HL-60/S4 (cell line): ENCODE measurements around the gene VIPR2.

Experiments
- in situ Hi-C: fragments of 300-500 bp; cut with MboI; formaldehyde crosslinking; loops from 2 replicates; pipeline ENCODE4 v1.14.3; 2022; ENCODE audit warnings: low sequenced_read_pairs

The VIPR2 gene

DNA sequence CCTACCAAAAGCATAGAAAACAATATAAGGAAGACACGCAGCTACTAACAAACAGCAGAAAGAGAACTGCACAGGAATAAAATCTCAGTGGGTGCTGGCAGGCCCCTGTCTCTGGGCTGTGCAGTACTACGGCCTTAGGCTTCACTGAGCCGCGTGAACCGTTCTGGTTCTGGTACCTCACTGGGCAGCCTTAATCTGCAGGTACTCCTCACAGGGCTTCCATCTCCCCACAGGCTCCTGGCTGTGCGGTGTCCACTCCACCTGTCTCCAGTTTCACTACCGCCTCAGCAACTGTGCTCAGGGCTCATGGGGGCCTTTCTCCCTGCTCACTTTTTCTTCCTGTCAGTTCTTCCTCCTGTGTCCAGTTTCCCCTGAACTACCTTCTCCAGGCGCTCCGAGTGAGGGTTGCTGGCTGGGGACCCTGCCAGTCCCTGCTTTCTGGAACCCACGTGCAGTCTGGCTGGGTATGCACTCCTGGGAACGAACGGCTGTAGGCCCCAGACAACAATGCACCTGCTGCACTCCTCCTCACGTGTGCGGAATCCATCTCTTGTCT, 75.7 kb downstream of the VIPR2 start:
- in situ Hi-C loops: no loop called here

DNA sequence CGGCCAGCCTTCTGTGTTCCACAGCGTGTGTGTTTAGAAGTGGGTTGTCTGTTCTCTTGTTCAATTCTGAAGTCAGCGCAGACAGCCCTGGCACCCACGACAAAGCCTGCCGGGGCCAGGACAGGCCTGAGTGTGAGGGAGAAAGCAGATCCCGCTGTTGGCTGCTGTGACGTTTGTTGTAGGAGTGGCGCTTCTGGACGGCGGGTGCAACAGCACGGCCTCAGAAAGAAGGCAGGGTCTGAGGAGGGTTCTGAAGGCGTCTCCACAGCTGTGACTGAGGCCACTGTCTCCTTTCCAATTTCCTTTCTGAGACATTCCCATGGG, 76.2 kb downstream of the VIPR2 start:
- in situ Hi-C loops: no loop called here

DNA sequence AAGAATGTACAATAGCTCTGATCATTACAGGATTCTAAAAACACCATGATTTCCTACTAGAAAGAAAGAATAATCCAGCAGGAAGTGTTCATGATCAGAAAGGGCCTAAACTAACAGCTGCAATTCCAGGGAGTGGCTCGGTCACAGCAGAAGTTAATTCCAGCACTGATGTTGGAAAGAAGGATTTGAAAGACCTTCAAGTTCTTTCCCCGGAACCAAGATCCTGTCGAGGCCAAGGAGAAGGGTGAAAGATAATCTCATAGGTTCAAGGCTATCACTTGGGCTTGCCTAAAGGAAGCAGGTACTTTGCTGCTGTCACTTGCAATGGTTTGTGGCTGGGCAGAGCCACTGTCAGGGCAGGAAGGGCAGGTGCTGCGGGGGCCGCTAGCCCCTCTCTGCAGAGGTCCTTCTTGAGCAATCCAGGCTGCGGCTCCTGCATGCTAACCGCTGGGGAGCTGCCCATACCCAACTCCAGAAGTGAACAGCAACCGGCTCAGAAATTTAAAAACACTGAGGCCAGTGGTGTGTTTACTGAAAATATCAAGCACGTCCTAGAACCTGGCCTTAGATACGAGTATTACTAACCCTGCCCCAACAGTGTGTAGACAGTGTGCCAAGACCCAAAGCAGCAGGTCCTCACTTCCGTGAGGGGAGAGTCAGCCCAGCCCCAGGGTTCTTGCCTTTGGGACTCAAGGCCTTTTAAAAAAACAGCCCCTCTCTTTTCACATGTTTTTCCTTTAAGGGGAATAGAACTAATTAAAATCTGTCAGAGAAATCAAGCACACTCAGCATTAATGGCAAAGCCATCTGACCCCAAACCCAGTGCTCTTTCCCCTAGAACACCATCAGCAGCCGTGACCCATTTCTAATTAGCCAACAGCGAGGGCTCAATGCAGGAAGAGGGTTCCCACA, 76.8 kb downstream of the VIPR2 start:
- in situ Hi-C loops: no loop called here

DNA sequence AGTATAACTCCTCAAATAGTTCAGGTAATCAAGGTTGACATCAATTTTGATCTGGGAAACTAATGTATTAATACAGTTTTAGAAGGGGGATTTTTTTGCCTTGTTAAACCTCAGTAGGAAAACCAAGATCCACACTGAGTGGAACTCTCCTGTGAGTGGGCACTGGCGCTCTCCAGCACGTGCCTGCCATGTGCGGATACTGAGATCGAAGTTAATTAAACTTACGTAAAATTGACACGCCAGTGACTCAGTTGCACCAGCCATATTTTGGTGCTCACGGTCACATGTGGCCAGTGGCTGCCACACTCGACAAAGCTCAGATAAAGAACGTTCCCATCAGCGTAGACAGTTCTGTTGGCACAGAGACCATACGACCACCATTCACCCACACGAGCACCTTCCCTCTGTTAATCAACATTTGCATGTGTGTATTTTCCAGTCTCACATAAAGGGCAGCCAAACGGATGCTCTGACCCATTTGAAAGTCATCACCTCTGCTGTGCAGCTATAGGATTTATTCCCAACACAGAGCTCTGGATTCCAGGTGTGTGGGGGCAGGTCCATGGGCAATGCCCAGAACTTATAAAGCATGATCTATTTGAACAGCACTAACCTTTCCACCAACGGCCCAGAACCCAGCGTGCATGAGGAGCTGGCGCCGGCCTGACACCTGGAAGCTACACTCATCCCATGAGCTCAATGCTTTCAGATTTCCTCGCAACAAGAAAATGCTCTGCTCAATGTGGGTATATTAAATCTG, 77.7 kb downstream of the VIPR2 start:
- in situ Hi-C loops: no loop called here

DNA sequence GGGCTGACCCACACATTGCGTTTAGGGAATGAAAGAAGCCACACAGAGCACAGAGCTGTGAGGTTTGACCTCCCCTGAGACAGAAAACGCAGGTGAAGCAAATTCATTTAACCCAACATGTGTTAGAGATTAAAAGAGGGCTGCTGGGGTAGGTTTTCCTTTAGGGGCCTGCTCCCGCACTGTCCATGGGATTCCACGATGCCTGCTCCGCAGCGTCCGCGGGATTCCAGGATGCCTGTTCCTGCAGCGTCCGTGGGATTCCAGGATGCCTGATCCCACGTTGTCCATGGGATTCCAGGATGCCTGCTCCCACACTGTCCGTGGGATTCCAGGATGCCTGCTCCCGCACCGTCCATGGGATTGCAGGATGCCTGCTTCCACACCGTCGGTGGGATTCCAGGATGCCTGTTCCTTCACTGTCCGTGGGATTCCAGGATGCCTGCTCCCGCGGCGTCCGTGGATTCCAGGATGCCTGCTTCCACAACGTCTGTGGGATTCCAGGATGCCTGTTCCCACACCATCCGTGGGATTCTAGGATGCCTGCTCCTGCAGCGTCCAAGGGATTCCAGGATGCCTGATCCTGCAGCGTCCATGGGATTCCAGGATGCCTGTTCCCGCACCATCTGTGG, 78.7 kb downstream of the VIPR2 start:
- in situ Hi-C loops: no loop called here

DNA sequence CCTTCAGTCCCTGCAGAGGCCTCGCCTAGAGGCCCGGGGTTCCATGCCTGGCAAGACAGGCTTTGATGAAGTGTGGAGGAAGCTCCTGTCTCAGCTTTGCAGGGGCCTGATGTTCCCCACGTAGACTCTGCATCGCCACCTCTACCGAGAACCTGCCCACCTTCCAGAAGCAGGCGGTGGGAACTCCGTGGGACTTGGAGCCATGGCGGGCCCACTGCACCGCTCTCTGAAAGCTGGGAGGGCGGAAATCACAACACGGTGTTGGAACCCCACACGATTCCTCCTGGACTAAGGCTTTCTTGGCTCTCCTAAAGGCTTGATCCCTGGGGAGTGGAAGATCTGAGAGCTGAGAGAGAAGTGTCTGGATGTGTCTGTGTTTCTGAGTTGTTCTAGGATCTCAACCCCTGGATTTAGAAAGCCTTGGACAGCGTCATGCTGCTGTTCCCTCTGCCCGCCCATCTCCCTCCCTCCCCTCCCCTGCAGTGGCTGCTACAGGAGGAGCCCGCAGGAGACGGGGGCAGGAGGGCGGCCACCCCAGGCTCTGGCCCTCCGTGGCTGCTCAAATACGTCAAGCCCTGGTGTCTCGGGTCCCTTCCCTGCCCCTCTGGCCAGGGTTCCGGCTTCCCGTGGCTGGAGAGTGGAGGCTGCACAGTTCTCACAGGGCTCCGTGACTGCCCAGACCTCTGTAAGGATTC, 79.7 kb downstream of the VIPR2 start:
- in situ Hi-C loops: no loop called here

DNA sequence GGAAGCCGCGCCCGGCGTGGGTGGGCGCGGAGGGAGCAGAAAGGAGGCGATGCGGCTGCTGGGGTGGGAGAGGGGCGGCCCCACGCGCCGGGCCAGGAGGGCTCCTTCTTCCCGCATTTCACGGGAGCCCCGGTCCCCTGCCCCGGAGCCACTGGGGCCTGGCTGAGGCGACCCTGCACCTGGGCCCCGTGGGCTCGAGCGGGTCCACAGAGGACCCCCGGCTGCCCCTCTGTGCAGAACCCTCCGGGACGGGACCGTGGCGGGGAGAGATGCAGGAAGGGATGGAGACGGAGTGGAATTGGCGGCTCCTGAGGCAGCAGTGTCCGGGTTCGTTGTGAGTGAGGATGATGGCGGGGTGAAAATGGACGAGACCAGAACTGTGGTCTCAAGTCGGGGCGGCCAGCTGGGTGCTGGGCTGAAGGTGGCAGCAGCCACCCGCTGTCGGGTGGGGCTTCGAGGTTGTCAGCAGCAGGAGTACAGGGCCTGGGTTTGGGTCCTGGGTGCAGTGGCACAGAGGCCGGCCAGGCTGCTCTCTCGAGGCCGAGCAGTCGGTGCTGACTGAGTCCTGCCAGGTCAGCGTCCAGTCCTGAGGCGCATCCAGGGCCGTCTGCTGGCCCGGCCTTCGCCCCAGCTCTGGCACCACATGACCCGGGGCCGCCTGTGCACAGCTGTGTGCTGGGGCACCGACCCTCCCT, 80.4 kb downstream of the VIPR2 start:
- in situ Hi-C loops: no loop called here

DNA sequence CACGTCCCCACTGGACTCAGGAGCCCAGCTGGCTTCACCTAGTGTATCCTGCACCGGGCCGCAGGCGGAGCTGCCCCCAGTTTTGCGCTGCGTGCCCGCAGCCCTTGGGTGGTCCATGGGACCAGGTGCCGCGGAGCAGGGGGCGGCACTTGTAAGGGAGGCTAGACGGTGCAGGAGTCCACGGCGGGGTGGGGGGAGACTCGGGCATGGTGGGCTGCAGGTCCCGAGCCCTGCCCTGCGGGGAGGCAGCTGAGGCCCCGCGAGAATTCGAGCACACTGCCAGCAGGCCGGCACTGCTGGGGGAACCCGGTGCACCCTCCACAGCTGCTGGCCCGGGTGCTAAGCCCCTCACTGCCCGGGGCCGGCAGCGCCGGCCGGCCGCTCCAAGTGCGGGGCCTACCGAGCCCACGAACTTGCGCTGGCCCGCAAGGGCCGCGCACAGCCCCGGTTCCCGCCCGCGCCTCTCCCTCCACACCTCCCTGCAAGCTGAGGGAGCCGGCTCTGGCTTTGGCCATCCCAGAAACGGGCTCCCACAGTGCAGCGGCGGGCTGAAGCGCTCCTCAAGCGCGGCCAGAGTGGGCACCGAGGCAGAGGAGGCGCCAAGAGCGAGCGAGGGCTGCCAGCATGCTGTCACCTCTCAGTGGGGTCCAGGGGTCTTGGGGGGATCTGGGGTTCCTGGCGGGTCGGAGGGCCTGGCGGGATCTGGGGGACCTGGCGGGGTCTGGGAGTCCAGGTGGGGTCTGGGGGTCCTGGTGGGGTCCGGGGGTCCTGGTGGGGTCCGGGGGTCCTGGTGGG, 81.4 kb downstream of the VIPR2 start:
- in situ Hi-C loops: no loop called here

DNA sequence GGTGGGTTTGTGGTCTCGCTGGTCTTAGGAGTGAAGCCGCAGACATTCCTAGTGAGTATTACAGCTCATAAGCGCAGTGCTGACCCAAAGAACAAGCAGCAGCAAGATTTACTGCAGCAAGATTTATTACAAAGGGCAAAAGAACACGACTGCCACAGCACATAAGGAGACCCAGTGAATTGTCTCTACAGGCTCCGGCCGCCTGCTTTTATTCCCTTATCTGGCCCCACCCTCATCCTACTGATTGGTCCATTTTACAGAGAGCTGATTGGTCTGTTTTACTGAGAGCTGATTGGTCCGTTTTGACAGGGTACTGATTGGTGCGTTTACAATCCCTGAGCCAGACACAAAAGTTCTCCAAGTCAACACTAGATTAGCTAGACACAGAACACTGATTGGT, 82.1 kb downstream of the VIPR2 start:
- in situ Hi-C loops: no loop called here

DNA sequence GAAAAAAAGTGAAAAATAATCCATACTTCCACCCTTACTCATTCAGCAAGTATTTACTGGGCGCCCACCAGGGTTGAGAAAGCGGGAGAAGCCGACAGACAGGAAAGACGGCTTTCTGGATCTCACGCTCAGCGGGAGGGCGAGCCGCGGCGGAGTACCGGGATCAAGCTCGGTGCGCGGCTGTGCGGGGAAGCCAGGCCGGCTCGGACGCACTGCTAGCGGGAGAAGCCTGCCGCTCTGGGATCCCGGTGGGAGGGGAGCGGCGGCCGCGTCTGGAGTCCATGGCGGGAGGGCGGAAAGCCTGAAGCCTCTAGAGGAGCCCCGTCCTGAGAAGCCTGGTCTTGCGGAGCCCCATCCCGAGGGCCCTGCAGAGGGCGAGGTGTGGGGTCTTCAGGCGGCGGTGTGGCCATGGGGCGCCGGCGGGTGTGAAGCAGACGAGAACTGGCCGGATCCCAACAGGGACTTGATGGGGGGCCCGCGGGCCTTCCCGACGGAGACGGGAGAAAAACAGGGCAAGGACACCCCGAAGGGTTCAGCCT, 82.9 kb downstream of the VIPR2 start:
- in situ Hi-C loops: no loop called here

DNA sequence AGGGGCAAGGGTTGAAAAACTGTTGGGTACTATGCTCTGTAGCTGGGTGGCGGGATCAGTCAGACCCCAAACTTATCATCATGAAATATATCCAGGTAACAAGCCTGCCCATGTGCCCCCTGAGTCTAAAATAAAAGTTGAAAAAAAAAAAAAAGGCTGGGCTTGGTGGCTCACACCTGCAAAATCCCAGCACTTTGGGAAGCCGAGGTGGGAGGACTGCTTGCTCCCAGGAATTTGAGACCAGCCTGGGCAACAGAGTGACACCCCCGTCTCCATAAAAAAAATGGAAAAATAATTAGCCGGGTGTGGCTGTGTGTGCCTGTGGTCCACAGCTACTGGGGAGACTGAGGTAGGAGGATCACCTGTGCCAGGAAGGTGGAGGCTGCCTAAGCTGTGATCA, 83.5 kb downstream of the VIPR2 start:
- in situ Hi-C loops: no loop called here

DNA sequence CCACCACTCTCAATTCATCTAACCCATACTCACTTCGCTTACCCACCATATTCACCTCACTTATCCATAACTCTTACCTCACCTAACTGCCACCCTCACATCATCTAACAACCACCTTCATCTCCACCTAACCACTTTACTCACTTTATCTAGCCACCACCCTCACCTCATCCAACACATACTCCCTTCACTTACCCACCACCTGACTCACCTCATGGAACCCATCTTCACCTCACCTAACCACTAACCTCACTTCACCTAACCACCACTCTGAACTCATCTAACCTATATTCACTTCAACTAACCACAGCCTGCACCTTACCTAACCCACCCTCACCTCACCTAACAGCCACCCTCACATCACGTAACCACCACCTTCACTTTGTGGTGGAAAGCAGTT, 84.2 kb downstream of the VIPR2 start:
- in situ Hi-C loops: no loop called here

DNA sequence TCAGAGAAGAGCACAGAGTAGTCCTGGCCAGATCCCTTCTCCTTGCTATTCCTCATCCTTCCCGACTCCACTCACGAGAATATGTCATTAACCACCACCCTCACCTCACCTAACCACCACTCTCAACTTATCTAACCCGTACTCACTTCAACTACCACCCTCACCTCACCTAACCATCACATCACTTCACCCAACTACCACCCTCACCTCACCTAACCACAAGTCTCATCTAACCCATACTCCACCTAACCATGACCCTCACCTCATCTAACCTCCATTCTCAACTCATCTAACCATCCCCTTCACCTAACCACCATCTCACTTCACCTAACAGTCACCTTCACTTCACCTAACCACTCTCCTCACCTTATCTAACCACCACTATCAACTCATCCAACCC, 85.0 kb downstream of the VIPR2 start:
- in situ Hi-C loops: no loop called here

DNA sequence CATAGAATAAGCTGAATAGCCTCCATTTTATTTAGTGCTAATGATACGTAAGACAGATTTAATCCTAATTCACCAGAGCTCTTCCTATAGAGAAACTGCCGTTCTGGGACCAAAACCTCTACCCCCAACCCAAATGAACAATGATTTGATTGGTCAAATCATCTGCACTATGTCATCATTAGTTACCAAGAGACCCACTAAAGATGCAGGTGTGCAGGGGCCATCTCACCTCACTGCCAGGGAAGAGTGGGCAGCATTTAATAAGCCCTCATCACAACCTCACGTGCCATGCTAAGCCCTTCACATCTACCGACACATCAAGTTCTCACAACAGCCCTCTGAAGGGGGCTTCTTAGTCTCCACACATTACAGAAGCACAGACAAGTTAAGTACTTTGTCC, 87.0 kb downstream of the VIPR2 start:
- in situ Hi-C loops: no loop called here

DNA sequence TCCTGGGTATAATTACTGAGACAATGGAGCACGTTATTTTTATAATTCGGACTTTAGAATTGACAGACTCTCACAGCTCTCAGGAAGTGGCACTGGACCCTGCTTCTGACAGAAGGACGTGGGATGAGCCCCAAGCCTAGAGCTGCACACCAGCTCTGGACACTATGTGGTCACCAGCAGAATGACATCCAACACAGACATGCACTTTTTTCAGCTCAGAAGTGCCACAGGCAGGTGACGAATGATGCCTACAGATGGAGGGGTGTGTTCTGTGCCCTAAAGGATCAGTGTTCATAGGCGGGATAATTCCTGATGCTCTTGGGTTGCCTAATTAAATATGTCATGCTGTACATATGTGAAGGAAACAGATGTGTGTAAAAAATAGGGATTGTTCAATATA, 87.9 kb downstream of the VIPR2 start:
- in situ Hi-C loops: no loop called here

DNA sequence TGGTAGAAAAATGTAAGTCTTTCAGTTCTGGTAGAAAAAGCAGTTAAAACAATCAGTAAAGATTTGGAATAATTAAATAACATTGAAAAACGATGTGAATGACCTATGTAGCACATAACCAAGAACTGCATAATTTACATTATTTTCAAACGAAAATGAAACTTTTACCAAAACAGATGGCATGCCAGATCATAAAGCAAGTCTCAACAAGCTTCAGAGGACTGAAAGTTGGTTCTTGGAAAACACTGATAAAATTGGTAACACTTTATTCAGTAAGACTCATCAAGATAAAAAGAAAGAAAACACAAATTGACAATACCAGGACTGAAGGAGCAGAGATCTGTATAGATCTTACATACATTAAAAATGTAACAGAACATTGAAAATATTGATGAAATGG, 92.8 kb downstream of the VIPR2 start:
- in situ Hi-C loops: no loop called here

DNA sequence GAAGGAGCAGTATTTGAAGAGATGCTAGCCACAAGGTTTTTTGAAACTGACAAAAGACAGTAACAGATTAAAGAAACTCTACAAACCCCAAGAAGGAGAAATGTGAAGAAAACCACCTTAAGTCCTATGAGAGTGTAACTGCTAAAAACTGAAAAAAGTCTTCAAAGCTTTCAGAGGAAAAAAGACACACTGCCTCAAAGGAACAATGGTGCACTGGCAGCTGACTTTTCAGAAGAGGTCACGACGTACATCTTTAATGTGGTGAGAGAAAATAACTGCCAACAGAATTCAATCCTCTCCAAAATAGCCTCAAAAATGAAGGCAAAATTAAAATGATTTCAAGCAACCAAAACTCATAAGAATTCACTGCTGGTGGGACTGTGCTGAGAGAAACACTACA, 94.0 kb downstream of the VIPR2 start:
- in situ Hi-C loops: no loop called here

DNA sequence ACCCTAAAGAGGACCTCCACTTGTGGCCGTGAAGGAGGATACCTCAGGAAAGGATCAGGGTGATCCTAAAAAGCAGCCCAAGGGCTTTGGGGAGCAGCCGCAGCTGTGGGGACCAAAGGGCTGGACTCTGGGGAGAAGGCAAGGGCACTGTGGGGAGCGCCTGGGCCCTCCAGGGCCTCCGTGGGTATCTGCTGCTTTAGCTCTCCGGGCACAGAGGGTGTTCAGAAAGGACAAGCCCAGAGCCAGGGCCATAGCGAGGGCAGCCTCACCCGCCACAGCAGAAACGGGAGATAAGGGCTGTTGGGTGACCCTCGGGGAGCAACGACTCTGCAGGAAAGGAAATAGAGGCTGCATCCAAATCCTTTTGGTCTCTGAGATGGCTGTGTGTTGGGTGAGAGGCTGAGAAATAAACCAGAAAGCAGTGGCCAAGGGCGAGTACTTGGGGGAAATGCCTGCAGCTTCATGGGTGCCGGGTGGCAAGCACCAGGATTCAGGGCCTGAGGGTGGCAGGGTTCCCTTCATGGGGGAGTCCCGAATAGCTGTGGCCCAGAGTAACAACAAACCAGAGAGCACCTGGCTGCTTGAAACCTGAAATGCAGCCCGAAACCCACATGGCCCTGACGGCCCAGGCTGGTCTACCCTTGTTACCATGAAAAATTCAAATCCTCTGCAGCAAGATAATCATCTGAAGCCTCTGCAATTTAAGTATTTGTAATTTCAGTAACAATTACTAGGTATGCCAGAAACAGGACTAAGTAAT, 95.2 kb downstream of the VIPR2 start:
- in situ Hi-C loops: no loop called here

DNA sequence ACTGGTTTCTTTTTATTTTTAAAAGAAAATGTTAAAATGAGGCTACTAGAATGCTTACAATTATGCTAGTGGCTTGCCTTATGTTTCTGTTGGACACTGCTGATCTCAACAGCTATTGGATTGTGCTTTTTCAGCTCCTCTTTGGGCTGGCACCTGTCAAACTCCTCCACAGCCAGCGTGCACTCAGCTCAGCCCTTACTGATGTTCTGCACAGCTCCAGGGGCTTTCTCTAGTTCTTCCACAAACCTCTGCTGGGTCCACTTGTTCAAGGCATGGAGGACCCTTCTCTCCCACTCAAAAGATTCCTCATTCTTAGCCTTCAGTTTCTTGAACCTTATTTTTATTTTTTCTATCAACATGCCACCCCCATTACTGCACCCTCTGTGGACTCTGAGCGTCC, 96.0 kb downstream of the VIPR2 start:
- in situ Hi-C loops: no loop called here
